Sigmoid colon (tissue), 3 donors: Measurements from ENCODE around the gene UNC13C.

ENCODE experiments used
- CTCF ChIP-seq, 4 experiments: fragments of 450-650 bp in 3 of 4; fragments of 200-600 bp in 1 of 4; IDR thresholded peaks; one replicate each; pipeline ENCODE4 v1.5.1; 2016 to 2019; ENCODE audit warnings: antibody characterized with exemption in 4 of 4, mild to moderate bottlenecking in 3 of 4, moderate library complexity in 2 of 4
- POLR2A ChIP-seq, 2 donors: fragments of 450-650 bp; IDR thresholded peaks; one replicate each; pipeline ENCODE4 v1.6.1; 2016; ENCODE audit warnings: antibody characterized with exemption in 2 of 2, mild to moderate bottlenecking in 2 of 2, moderate library complexity in 2 of 2

DNA sequence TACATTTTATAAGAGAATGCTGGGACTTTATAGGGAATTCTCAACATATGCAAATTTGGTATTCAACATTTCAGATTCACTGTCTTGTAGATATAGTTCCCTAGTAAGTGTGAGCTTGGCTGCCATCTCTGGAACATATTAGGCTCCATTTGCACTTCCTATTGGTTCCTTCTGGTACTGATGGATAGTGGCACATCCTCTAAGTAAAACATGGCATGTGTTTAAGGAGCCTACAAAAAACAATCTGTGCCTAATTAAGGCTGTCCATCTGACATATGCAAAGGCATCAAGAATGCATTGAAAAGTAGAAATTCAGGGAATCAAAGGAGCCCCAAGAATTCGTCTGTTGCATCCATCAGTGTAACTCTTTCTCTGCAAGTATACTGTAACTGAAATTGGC is 344.1 kb downstream of the UNC13C start:
- TF ChIP-seq CTCF (IDR thresholded peaks at IDR 0.05) (no peak), POLR2A (IDR thresholded peaks at IDR 0.05) (no peak)
